Thyroid gland (tissue), 4 donors: ENCODE measurements around the gene POC1B. TPM values are rescaled to one million over a fixed set of nuclear protein-coding genes. Genes with fewer than 3 reads are reported as not detected.

Experiments
- DNase-seq, 2 donors: peaks; one replicate each; pipeline ENCODE4 v3.0.0-alpha.2; 2019
- H3K27ac ChIP-seq, 3 donors: fragments of 200-600 bp; sonication (generic); 1 replicate in 2 of 3; 2 replicates in 1 of 3; pipeline ENCODE4 v1.5.1; 2016 to 2019; ENCODE audit warnings: mild to moderate bottlenecking in 1 of 3, moderate library complexity in 1 of 3
- H3K27me3 ChIP-seq: fragments of 200-600 bp; sonication (generic); one replicate; pipeline ENCODE4 v1.5.1; 2019
- H3K36me3 ChIP-seq, 2 donors: fragments of 200-600 bp; sonication (generic); one replicate each; pipeline ENCODE4 v1.5.1; 2016 to 2019
- H3K4me1 ChIP-seq, 2 donors: fragments of 200-600 bp; sonication (generic); one replicate each; pipeline ENCODE4 v1.5.1; 2017 to 2019
- H3K4me3 ChIP-seq, 3 donors: fragments of 200-600 bp; sonication (generic); replicated peaks in 1 of 3; 1 replicate in 2 of 3; 2 replicates in 1 of 3; pipeline ENCODE4 v1.5.1; 2016; ENCODE audit warnings: mild to moderate bottlenecking in 1 of 3
- H3K9me3 ChIP-seq: fragments of 200-600 bp; sonication (generic); one replicate; pipeline ENCODE4 v1.5.1; 2017
- CTCF ChIP-seq, 6 experiments: fragments of 200-600 bp in 3 of 6; fragments of 450-650 bp in 3 of 6; sonication (generic) in 3 of 6; IDR thresholded peaks; one replicate each; pipeline ENCODE4 v1.5.1; 2016 to 2019; ENCODE audit warnings: antibody characterized with exemption in 6 of 6, mild to moderate bottlenecking in 2 of 6, inconsistent platforms in 1 of 6, moderate library complexity in 1 of 6
- POLR2A ChIP-seq, 2 donors: fragments of 450-650 bp; IDR thresholded peaks; one replicate each; pipeline ENCODE4 v1.6.1; 2017; ENCODE audit warnings: antibody characterized with exemption in 2 of 2, mild to moderate bottlenecking in 2 of 2, moderate library complexity in 1 of 2
- WGBS, 2 donors: methylation state at CpG; one replicate each; pipeline ENCODE4 v1.1.5; 2017; 5-methylcytosine and 5-hydroxymethylcytosine counted together
- intact Hi-C: fragments of 100-400 bp; cut with DNase I; formaldehyde crosslinking; loops from one replicate; pipeline ENCODE4 v1.15.1; 2023
- total RNA-seq, 4 donors: library from RNA; depleted of rRNA; stranded (reverse); fragments of >200 nt; gene quantifications; one replicate each; pipeline ENCODE4 v1.2.3, GENCODE V29; 2016

Gene POC1B
- total RNA-seq, 4 donors from 2014 or later = 21.2 to 38.3 (median 27.2) TPM

- Histone ChIP-seq H3K36me3 (no peaks in the 10 kb centered on the region), H3K27ac (no peak overlapping the region), H3K9me3 (no peaks in the 10 kb centered on the region), H3K27me3 (no peaks in the 10 kb centered on the region), H3K4me1 (no peaks in the 10 kb centered on the region), H3K4me3 (no peak overlapping the region)
- no peak for TF ChIP-seq POLR2A (IDR thresholded peaks at IDR 0.05)
- TF ChIP-seq CTCF (IDR thresholded peaks at IDR 0.05) = no peak
- 94 to 97% methylated on average over 8 of the region's 8 CpGs for WGBS, 2 donors
- intact Hi-C loops = no loop called here
- no peak for DNase-seq
These were observed 48.1 kb downstream of the POC1B start for GRCh38 chr12:89477633-89478279.

- Histone ChIP-seq H3K36me3 (no peaks in the 10 kb centered on the region), H3K9me3 (no peaks in the 10 kb centered on the region), H3K27ac (no peak overlapping the region), H3K4me1 (no peaks in the 10 kb centered on the region), H3K27me3 (no peaks in the 10 kb centered on the region), H3K4me3 (no peak overlapping the region)
- TF ChIP-seq POLR2A (IDR thresholded peaks at IDR 0.05) = no peak
- TF ChIP-seq CTCF (IDR thresholded peaks at IDR 0.05) = no peak
- 89 to 90% methylated on average over 4 of the region's 4 CpGs for WGBS, 2 donors
- no peak for DNase-seq
- intact Hi-C loops = no loop called here
These were observed 48.8 kb downstream of the POC1B start for GRCh38 chr12:89476904-89477595.

- intact Hi-C loops = no loop called here
- 81 to 93% methylated on average over 3 of the region's 3 CpGs for WGBS, 2 donors
- no peaks in the 10 kb centered on the region for H3K9me3 ChIP-seq
- H3K27me3 ChIP-seq = no peaks in the 10 kb centered on the region
- no peak overlapping the region for H3K4me3 ChIP-seq
- no peaks in the 10 kb centered on the region for H3K4me1 ChIP-seq
- no peak for DNase-seq
- no peak overlapping the region for H3K27ac ChIP-seq
- no peaks in the 10 kb centered on the region for H3K36me3 ChIP-seq
- TF ChIP-seq POLR2A (IDR thresholded peaks at IDR 0.05) (no peak), CTCF (IDR thresholded peaks at IDR 0.05) (no peak)
These were observed 49.6 kb downstream of the POC1B start for GRCh38 chr12:89476232-89476631.

GRCh38 chr12:89475203-89475990, 50.5 kb downstream of the POC1B start:
- 85 to 88% methylated on average over 6 of the region's 6 CpGs for WGBS, 2 donors
- Histone ChIP-seq H3K27ac (no peak overlapping the region), H3K9me3 (no peaks in the 10 kb centered on the region), H3K4me3 (no peak overlapping the region), H3K27me3 (no peaks in the 10 kb centered on the region), H3K36me3 (no peaks in the 10 kb centered on the region), H3K4me1 (no peaks in the 10 kb centered on the region)
- TF ChIP-seq POLR2A (IDR thresholded peaks at IDR 0.05) = no peak
- TF ChIP-seq CTCF (IDR thresholded peaks at IDR 0.05) = no peak
- DNase-seq = no peak
- intact Hi-C loops = no loop called here
